GM19193 (cell line): ENCODE measurements around the gene PTGDR2.

Experiments
- POLR2A ChIP-seq: IDR thresholded peaks from 4 replicates; pipeline ENCODE4 v1.6.1; 2011; ENCODE audit not compliant: insufficient read depth, insufficient read length; ENCODE audit errors: extremely low read depth

Gene PTGDR2

GRCh38 chr11:60854847-60855725 lies 664 bp downstream of the PTGDR2 start:
- TF ChIP-seq POLR2A = no peak

- TF ChIP-seq POLR2A = no peak
Observed at GRCh38 chr11:60854140-60854846, 1.5 kb downstream of the PTGDR2 start.

GRCh38 chr11:60852982-60853950 lies 2.5 kb downstream of the PTGDR2 start:
- no peak for TF ChIP-seq POLR2A

- TF ChIP-seq POLR2A = no peak
Observed at GRCh38 chr11:60852117-60852981, 3.4 kb downstream of the PTGDR2 start.

- no peak for TF ChIP-seq POLR2A
Observed at GRCh38 chr11:60851327-60852104, 4.2 kb downstream of the PTGDR2 start.

DNA sequence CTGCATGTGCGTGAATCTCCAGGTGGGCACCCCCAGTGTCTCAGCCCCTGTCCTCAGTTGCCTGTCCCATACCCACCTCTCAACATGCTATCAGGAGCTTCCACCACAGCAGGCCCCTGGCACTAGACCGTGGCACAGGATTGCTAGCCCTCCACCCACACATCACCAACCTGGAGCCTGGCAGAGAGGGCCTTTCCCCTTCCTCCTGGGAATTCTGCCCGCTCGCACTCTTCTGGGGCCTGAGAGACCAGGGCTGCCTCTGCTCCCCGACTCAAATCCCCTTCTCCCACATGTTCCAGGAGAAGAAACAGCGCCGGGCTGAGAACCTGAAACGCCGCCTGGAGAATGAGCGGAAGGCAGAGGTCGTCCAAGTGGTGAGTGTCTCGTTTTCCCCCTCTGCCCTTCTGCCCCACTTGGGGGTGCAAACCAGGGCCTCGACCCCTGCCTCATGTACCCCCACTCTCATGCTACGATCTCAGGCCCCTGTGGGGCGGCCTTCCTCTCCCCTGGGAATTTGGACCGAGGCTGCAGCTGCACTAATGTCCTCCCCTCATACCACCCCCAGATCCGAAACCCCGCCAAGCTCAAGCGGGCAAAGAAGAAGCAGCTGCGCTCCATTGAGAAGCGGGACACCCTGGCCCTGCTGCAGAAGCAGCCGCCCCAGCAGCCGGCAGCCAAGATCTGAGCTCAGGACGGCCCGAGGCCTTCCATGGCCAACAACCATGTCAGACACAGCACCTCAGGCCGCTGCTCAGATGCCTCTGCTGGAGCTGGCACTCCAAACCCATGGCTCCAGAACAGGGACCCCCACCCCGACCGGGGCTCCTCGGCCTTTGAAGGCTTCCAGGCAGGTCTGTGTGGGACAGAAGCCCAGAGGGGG lies 5.9 kb downstream of the PTGDR2 start:
- TF ChIP-seq POLR2A = no peak

GRCh38 chr11:60848714-60849151 lies 7.0 kb downstream of the PTGDR2 start:
- TF ChIP-seq POLR2A = no peak

- no peak for TF ChIP-seq POLR2A
Observed at GRCh38 chr11:60847896-60848295, 7.9 kb downstream of the PTGDR2 start.

DNA sequence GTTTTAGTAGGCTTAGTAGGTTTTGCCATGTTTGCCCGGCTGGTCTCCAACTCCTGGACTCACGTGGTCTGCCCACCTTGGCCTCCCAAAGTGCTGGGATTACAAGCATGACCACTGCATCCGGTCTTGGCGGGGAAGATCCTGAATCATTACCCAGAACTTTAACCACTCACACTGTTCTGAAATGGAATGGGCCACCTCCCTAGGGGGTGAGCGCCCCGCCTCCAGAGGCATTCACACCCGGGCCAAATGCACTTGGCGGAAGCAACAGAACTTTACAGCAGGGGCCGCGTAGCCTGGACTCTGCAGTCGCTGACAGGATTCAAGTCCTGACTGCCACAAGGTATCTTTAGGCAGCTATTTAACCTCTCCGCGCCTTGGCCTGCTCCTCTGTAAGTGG lies 8.5 kb downstream of the PTGDR2 start:
- no peak for TF ChIP-seq POLR2A

GRCh38 chr11:60845338-60845737 lies 10.4 kb downstream of the PTGDR2 start:
- TF ChIP-seq POLR2A = no peak

GRCh38 chr11:60844870-60845221 lies 10.9 kb downstream of the PTGDR2 start:
- no peak for TF ChIP-seq POLR2A
